ENCODE measurements around the gene SLX4IP.
A peak's percentile ranks its signal among the peaks of the same experiment; 100 is the strongest.

The SLX4IP gene

DNA sequence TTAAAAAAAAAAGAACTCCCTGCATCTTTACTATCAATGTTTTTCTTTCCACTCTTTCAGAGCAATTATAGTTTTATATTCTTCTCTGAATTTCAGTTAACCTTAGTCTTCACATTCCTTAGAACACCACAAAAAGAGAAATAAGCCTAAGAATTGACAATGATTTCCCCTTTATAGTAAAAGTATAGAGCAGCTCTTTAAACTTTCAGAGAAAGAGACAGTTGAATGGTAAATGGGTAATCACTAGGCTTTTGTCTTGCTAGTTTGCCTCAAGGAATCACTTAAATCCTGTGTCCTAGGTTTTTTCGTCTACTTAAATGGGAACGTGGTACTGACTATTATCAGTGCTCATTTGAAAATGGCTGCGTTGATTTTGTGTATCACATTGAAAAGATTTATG, 31.8 kb downstream of the SLX4IP start:
- no peak for DNase-seq (ENCODE audit: low read depth)

DNA sequence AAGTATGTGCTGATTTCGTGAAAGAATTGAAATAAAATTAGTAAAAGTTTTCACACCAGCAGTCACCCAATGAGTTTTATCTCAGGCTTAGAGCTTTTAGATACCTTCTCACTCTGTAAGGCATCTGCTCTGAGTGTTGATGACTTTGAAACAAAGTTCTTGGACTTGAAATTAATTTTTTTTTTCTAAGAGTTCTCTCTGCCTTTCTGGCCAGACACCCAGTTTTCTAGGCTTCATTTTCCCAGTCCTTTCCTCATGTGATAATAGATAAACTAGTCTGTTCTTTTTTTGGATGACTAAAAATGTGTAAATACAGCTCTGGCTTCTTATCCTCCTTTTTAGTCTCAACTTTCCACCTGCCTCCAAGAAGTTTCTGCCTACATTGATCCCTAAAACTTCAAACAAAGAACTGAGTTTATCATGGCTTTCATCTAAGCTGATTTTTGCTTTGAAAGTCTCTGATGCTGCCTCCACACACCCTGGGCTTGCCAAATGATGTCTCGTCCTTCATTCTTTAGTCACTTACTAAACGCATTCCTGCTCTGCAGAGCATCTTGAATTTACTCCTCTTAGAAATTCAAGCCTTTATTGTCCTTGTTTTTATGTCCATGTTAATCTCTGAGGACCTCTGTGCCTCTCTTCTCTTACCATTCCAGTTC, 32.7 kb downstream of the SLX4IP start:
- no peak for DNase-seq (ENCODE audit: low read depth)

DNA sequence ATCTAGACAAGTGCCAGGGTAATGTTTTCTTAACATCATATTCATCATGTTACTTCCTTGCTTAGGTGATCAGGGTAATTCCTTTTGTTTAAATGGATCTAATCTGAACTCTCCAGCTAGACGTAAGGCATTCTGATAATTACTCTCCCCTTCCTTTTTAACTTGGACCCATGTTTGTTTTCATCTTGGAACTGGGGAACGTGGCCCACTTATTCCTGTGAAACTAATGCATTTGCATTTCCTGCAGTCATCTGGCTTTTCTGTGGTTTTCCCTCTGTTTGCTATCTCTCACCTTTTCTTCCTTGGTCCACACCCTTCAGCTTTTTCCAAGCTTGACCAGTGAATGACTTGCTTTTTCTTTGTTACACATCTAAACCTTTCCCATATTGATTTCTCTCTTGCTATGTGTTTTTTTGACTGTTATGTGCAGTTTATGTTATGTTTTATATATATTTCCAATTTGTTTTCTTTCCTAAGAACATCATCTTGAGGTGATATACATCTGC, 33.3 kb downstream of the SLX4IP start:
- DNase-seq (ENCODE audit: low read depth) = no peak

DNA sequence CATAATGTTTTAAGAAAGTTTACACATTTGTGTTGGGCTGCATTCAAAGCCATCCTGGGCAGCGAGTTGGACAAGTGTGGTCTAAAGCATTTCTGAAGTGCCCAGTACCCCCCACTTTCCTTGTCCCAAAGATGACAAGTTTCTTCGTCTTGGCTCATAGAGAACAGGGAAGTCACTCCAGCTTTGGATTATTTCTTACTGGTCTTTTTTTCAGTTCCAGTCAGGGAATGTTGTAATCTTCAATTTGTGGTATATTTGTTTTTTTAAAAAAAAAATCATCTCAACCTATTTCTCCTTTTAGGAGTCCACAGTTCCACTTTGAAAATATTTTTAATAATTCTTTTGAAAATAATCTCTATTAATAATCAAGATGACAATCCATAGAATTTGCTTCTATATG, 34.0 kb downstream of the SLX4IP start:
- DNase-seq (ENCODE audit: low read depth) = no peak

DNA sequence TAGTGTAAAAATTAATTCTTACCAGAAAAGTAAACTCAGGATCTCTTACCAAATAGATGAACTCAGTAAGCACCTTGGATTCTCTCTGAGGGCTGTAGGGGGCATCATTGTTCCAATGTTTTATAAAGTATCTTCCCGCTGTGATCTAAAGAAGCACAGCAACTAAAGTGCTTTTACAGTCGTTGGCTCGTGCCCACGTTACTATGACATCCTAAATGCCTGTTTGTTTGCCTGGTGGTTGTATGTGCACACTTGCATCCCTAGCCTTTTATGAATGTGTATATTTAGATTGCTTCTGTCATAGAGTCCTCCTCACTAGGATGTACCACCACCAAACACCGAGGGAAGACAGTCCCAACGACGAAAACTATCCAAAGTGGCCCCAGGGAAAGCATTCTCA, 34.5 kb downstream of the SLX4IP start:
- peak; percentile 88 for DNase-seq (ENCODE audit: low read depth)

DNA sequence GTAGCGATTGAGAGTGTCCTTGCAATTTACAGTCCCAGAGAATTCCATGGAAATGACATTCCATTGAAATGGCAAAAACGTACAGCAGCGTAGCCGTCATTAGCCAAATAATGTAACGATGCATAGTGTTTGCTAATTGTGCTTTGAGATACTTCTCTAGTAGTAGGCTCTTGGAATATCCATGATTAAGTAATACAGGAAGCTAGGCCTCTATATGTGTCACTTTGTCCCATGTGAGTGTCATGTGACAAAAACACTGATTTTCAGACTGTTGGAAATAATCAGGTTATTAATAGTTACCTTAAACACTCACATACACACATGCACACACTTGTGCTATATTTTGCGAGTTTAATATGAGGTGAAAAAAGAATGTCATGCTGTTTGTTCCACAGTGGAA, 35.2 kb downstream of the SLX4IP start:
- no peak for DNase-seq (ENCODE audit: low read depth)

DNA sequence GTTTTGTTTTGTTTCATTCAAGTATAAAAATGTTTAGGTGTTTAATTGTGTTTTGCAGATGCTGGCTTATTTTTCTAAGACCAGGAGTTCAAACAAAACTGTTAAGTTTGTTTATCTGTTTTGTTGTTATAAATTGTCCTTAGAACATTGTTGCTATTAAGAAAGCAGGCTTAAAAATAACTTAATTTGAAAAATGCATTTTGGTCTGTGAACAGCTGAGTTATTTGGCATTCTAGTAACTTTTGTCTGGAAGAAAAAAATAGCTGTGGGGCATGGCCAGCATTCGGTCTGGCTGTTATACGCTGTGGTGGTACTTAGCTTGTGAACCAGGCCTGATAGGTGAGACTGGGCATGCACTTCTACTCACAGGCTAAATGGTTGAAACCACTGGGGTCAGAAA, 37.8 kb downstream of the SLX4IP start:
- DNase-seq (ENCODE audit: low read depth) = no peak

DNA sequence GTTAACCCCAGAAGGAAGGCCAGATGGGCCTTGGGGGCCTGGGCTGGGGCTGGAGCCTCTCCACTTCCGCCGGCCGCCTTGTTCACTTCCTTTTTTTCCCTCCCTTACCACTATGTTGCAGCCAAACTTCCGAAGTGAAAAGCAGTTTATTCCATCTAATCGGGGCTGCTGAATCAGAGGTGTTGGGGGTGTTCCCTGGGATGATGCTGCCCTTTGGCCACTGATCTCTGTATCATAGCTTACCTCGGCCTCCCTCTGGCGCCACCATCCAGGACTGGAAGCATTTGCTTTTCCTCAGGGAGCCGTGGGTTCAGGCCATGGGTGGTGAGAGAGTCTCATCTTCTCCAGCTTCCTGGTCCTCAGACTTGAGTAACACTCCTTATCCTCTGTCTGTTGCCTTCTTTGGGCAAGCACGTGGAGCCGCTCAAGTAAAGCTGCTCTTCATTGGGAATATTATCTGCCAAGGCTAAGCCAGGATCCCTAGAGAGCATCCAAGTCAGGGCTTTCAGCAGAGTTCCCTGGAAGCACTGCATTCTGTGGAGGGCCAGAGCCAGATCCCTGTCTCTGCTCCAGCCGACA, 39.6 kb downstream of the SLX4IP start:
- DNase-seq (ENCODE audit: low read depth) = no peak

DNA sequence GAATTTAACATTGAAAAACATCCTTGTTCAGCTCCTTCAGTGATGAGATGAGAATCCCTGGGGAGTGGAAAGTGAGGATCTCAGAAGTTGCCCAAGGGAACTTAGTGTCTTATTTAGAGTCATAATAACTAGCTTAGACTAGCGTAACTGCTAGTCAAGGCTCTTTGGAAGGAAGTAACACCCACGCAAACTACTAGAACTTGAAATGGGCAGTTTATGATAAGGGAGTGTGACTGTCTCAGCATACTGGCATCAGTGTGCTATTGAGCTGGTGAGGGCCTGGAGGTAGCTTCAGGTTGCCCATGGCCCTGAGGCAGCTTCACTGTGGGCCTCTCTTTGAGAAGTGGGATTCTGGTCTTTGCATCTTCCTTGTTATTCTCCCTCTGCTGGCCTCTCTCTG, 40.1 kb downstream of the SLX4IP start:
- no peak for DNase-seq (ENCODE audit: low read depth)

DNA sequence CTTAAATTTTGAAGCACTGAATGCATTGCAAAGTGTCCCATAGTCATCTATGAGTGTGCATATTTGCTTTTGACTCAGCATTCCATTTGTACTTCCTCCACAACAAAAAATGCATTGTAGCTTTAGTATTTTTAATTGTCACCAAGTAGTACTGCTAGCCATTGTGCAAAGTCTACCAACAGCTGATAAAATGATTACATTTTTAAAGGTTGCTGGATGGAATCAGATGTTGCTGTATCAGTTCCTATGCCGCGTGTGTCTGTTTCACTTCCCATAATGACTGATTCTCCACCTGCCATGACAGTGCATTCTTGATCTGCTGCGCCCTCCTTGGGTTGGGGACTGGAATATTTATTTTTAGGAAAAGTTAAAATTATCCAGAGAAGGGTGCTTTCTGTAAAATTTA, 41.2 kb downstream of the SLX4IP start:
- DNase-seq (ENCODE audit: low read depth) = no peak

DNA sequence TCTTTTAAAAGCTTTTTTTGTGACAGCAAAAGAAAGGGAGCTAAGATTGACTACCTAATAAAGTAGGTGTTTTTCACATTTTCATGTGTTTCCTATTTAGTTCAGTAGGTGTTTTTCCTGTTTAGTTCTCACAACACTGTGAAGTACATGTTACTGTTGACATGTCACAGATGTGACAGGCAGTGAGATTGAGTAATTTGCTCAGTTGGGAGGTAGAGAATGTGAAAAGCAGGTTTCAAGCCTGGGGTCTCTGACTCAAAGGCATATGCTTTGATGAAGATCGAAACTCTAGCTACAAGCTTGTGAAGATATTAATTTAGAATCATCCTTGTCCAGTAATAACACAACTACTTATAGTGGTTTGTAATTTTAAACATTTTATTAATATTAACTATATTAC, 43.1 kb downstream of the SLX4IP start:
- no peak for DNase-seq (ENCODE audit: low read depth)

DNA sequence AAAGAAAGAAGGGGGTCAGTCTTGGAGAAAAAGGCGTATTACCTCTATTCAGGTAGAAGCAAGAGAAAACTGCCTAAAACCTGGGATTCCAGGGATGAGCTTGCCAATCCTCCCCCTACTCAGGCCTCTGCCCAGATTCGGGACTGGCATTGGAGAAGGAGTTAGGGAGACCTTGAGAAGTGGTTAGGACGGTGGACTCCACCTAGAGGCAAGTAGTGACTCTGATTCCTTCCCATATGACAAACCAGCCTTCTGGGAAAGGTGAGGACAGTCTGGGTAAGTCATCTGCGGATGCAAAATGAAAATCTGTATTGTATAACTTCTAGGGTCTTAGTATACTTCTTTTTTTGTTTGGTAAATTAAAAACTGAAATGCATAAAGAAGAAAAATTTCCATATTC, 43.8 kb downstream of the SLX4IP start:
- DNase-seq (ENCODE audit: low read depth) = no peak

DNA sequence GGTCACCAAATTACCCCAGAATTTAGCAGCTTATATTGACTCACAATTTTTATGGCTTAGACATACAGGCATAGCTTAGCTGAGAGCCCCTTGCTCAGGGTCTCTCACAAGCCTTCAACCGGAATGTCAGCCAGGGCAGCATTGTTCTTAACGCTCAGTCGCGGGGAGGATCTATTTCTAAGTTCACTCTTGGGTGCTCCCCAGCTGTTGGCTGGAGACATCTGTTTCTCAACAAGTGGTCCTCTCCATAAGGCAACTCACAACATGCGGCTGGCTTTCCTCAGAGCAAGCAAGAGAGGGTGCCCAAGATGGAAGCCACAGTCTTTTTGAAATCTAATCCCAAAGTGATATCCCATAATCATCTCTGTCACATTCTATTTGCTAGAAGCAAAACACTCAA, 46.6 kb downstream of the SLX4IP start:
- DNase-seq (ENCODE audit: low read depth) = no peak

DNA sequence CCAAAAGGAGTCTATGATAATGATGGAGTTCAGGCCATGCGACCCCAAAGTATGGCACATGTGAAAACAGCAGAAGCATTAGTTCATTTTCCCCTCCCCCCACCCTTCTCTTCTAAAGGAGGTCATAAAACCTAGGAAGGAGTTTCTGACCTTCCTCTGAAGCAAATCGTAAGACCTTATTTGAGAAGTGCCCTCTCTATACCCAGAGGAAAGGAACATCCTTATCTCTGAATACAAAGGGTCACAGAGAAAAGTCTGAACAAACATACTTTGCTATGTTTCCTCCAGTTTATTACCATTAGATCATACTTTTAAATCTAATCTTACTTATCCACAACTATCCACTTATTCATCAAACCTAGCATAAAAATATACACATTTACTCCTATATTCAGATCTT, 48.6 kb downstream of the SLX4IP start:
- no peak for DNase-seq (ENCODE audit: low read depth)

DNA sequence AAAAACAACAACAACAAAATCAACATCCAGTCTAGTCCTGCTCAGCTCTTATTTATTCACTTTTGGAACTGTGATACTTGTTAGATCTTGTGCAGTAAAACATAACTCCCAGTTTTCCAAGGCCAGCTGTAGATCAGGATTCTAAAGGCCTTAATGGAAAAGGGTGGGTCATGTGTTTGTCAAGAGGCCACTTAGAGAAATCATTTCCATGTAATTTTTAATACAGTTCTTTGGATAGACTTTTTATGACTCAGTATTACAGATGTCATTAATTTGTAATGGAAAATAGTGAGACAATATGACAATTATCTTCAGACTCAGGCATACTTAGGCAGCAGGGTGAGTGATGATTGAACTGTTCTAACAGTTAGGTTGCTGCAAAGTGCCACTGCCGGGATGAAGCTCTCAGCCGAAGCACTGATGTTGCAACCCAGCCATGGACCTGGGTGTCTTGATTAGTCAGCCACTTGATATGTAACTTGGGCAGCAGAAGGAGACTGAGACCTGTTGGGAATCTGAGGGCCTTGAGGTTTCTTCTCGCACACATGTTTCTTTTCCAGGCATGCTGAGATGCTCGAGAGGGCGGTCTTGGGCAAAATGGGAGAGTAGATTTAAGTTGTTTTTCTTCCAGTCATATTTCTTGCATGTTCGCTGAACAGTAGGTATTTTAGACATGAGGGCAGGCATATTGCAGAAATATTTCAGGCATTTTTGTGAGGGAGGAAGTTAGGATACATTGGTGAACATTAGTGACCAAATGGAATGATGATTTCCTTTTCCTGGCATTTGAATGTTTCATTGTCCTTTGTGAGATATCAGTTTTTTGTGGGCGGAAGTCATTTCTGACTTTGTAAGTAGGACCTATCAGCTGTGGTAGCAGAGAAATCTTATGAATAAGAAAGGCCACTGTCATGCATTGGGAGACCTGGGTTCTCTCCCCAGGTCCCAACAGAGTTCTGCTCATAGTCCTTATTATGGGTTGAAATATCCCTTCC, 52.3 kb downstream of the SLX4IP start:
- DNase-seq (ENCODE audit: low read depth) = peak; percentile 82

DNA sequence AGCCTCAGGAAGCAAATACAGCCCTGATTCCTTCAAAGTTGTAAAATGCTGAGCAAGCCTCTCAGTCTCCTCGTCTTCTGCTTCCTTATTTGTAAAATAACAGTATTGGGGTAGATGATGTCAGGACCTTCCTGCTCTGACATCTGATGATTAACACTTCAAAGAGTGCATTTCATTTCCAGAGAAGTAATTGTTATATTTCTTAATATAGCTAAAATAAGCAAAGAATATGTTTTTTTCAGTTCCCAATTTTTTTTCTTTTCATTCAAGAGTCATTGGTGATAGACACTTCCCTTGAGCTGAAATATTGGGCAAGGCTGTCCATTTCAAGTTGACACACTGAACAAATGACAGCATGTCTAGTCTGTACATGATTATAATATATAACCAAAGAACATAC, 53.4 kb downstream of the SLX4IP start:
- DNase-seq (ENCODE audit: low read depth) = no peak

DNA sequence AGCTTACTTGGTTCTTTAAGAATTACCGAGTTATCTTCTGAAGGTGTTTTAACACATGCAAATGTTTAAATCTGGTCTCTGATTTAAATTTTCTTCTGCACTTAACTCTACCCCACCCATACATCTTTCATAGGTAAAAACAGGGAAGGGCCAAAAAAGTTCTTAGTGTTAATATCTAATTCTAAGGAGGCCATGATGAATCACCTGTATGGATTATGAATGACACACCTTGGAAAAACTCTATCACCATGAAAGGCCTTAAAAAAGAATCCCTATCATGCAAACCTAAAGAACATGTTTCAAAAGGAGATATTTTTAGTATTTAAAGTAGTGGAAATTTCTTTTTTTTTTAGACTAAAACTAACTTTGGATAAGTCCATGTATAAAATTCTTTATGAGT, 54.7 kb downstream of the SLX4IP start:
- DNase-seq (ENCODE audit: low read depth) = no peak

DNA sequence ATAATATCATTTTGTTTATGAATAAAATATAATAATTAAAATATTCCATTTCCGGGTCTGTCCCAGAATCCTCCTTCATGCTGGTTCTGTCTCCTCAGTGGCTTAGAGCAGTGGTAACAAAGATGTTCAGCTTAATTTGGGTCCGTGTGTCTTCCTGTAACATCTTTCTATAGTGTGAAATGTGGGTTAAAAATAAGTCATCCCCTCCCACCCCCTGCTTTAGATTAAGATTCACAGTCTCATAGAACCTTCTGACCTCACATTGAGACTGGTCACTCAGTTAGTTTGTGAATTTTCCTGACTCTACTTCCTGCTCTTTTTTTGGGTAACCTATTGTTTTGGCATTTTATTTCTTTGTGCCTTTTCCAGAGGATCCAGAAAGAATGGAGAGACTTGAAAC, 55.2 kb downstream of the SLX4IP start:
- no peak for DNase-seq (ENCODE audit: low read depth)

DNA sequence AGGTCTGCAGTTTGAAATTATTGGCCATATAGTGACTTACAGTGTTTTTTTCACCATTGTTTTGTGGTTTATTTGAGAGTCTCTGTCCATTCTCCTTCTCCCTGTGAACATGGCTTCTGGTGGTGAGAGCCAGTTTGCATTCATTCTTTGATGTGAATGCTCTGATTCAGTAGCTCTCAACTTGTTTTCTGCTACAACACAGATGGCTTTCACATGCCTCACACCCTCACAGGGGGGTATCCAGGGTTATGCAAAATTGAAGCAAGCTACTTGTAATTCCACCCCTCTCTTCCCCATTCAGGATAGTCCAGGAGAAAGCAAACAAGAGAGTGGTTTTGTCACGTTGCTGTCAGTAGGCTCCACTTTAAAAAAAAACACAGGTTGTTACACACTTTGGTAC, 55.6 kb downstream of the SLX4IP start:
- DNase-seq (ENCODE audit: low read depth) = peak; percentile 27

DNA sequence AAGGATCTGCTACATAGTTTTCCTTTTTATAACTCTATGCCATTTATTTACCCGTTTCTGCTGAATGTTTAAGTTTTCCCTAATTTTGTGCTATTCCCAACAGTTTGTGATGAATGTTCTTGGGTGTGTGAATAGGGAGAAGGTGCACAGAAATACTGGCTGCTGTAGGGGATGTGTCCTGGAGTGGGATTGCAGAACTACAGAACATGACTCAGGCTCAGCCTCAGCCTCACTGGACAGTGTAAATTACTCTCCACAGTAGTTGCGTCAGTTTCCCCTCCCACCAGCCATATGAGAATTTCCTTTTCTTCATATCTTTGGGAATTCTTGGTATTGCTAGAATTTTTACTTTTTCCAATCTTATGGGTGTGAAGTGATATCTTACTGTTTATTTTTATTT, 57.0 kb downstream of the SLX4IP start:
- DNase-seq (ENCODE audit: low read depth) = peak; percentile 93

DNA sequence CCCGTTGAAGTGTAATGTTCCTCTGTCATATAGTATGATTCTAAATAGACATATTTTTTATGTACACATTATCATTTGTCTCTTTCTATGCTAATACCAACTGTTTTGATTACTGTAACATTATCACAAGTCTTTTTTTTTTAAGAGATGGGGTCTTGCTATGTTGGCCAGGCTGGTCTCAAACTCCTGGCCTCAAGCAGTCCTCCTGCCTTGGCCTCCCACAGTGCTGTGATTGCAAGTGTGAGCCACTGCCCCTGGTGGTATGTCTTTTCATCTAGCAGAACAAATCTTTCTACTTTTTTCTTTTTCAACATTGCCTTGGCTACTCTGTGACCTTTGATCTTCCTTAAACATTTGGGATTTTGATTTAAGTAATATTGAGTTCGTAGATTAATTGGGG, 57.7 kb downstream of the SLX4IP start:
- DNase-seq (ENCODE audit: low read depth) = no peak

DNA sequence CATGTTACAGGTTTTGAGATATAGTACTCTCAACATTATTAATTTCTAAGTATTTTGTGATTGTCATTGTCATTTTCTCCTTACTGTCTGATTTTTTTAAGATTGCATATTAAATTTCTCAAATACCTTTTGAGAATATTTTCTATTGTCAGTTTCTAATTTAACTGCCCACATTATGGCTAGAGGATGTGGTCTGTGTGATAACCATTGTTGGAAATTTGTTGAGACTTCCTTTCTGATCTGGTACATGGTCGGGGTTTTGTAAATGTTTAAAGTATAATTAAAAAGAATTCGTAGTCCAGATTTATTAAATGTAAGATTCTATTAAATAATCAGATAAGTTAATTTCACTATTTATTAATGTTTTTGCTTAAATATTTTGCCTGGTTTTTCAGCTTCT, 60.1 kb downstream of the SLX4IP start:
- DNase-seq (ENCODE audit: low read depth) = no peak

DNA sequence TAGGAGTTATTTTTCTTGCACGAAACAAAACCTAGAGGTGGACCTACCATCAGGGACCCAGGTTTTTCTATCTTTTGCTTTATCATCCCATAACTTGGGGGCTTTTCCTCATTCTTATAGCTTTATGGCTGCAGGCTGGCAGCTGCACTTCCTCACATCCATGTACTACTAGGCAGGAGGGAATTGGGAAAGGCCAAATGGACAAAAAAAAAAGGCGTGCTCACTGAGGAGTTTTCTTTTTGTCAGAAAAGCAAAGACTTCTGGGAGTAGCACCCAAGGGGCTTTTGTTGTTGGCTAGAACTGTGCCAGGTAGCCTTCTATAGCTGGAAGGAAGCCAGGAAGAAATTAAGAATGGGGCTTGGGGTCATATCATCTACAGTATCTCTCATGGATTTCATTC, 61.4 kb downstream of the SLX4IP start:
- no peak for DNase-seq (ENCODE audit: low read depth)
